OCI-LY3 (cell line): ENCODE measurements around the gene PNPLA7.

Source experiments
- H2AFZ ChIP-seq: fragments of 200-600, 300-600 bp; shearing (Covaris generic); 2 replicates; pipeline ENCODE4 v1.6.0; 2014; ENCODE audit warnings: antibody characterized with exemption, low read depth, low read length
- H3K27ac ChIP-seq: fragments of 200-600, 300-600 bp; sonication (generic); 2 replicates; pipeline ENCODE4 v1.5.1; 2014; ENCODE audit warnings: mild to moderate bottlenecking, low read length, moderate library complexity, mixed read lengths
- H3K27me3 ChIP-seq: fragments of 200-600, 300-600 bp; sonication (generic); 2 replicates; pipeline ENCODE4 v1.6.1; 2014; ENCODE audit warnings: low read depth, low read length, mixed read lengths
- H3K36me3 ChIP-seq: fragments of 200-600, 300-600 bp; sonication (generic); replicated peaks from 2 replicates; pipeline ENCODE3; 2014; ENCODE audit warnings: low read depth, low read length, mixed read lengths
- H3K4me1 ChIP-seq: fragments of 300-600, 200-600 bp; sonication (generic); 2 replicates; pipeline ENCODE4 v1.6.1; 2014; ENCODE audit warnings: low read length, mixed read lengths
- H3K4me2 ChIP-seq: fragments of 200-600, 300-600 bp; sonication (generic); 2 replicates; pipeline ENCODE4 v1.6.1; 2014; ENCODE audit warnings: low read length, mixed read lengths
- H3K4me3 ChIP-seq: fragments of 300-600, 200-600 bp; sonication (generic); 2 replicates; pipeline ENCODE4 v1.5.1; 2014; ENCODE audit warnings: antibody characterized with exemption, mild to moderate bottlenecking, low read length, moderate library complexity
- H3K79me2 ChIP-seq: fragments of 300-600, 200-600 bp; shearing (Covaris generic); 2 replicates; pipeline ENCODE4 v1.6.1; 2014; ENCODE audit warnings: mild to moderate bottlenecking, low read length, mixed read lengths
- H3K9ac ChIP-seq: fragments of 300-600, 200-600 bp; shearing (Covaris generic); 2 replicates; pipeline ENCODE4 v1.6.0; 2014; ENCODE audit warnings: mild to moderate bottlenecking, low read length, moderate library complexity
- H3K9me3 ChIP-seq: fragments of 200-600, 300-600 bp; shearing (Covaris generic); 2 replicates; pipeline ENCODE4 v1.6.1; 2014; ENCODE audit warnings: low read length, mixed read lengths; ENCODE audit not compliant: insufficient read depth
- H4K20me1 ChIP-seq: fragments of 200-600, 300-600 bp; sonication (generic); 2 replicates; pipeline ENCODE4 v1.6.1; 2016; ENCODE audit warnings: low read length, mixed read lengths; ENCODE audit not compliant: insufficient read depth
- CTCF ChIP-seq: fragments of 200-600, 300-600 bp; sonication (generic); IDR thresholded peaks from 2 replicates; pipeline ENCODE4 v1.5.1; 2014; ENCODE audit warnings: antibody characterized with exemption, low read length, low read depth
- EZH2phosphoT487 ChIP-seq: fragments of 200-600 bp; shearing (Covaris generic); IDR thresholded peaks from 2 replicates; pipeline ENCODE4 v1.6.1; 2018; ENCODE audit warnings: antibody characterized with exemption, mixed run types, low read depth

Gene PNPLA7

DNA sequence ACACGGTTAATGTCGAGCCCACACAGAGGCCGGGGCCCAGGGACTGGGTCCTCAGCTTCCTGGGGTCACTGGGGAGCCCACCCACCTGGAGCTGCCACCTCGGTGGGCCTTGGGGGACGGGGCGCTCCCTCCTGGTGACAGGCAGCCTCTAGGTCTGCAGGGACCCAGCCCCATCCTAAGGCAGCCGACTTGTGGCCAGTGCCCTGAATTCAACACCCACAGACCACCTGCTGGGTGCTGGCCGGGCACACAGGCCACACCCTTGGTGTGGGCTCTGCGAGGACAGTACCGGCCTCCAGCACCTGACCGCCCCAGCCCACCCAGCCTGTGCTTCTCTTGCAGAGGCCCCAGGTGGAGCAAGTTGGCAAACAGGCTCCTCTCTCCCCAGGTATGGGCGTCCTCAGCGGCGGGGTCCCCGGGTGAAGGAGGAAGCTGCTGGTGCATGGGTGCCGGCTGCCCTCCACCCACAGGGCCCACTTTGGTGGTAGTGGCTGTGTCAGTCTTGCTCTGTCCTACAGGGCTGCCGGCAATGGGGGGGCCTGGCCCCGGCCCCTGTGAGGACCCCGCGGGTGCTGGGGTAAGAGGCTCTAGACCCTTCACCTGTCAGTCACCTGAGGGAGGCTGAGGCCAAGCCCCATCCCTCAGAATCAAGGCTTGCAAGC is 117.4 kb downstream of the PNPLA7 start:
- TF ChIP-seq CTCF (no peak), EZH2phosphoT487 (no peak)
- no peak overlapping the region for H3K4me3 ChIP-seq
- H3K27me3 ChIP-seq, result peaks cover 8% of the 10 kb centered on the region
- H3K9me3 ChIP-seq, result no peaks in the 10 kb centered on the region
- H2AFZ ChIP-seq, result no peak overlapping the region
- no peak overlapping the region for H3K9ac ChIP-seq
- H3K79me2 ChIP-seq, result no peaks in the 10 kb centered on the region
- H3K4me1 ChIP-seq, result peaks cover 17% of the 10 kb centered on the region
- no peaks in the 10 kb centered on the region for H3K36me3 ChIP-seq
- no peak overlapping the region for H3K27ac ChIP-seq
- no peaks in the 10 kb centered on the region for H4K20me1 ChIP-seq
- H3K4me2 ChIP-seq, result no peak overlapping the region

DNA sequence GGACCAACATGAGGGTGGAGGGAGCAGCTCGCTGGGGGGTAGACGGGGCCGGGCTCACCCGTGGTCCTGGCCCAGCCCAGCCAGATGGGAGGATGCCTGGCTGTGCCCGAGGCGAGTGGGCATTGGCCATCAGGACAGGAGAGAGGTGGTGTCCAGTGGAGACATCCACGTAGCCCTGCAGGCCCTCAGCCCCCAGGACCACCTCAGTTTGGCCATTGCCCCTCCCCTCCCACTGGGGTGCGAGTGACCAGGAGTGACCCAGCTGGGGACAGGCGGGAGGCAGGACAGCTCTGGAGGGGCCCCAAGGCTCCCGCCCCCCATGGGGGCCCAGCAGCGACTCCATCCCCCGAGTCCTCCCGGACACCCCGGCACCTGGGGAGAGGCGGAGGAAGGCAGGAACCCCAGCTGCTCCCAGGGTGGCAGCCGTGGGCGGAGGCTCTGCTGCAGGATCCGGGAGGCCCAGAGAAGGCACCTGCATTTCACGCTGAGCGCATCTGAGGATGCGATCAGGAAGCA is 118.7 kb downstream of the PNPLA7 start:
- H3K9me3 ChIP-seq, result no peaks in the 10 kb centered on the region
- TF ChIP-seq CTCF (no peak), EZH2phosphoT487 (no peak)
- no peak overlapping the region for H2AFZ ChIP-seq
- H3K79me2 ChIP-seq, result no peaks in the 10 kb centered on the region
- H4K20me1 ChIP-seq, result no peaks in the 10 kb centered on the region
- no peaks in the 10 kb centered on the region for H3K36me3 ChIP-seq
- peaks cover 8% of the 10 kb centered on the region for H3K27me3 ChIP-seq
- peaks cover 17% of the 10 kb centered on the region for H3K4me1 ChIP-seq
- H3K4me2 ChIP-seq, result no peak overlapping the region
- H3K9ac ChIP-seq, result no peak overlapping the region
- H3K4me3 ChIP-seq, result no peak overlapping the region
- H3K27ac ChIP-seq, result no peak overlapping the region

GRCh38 chr9:137430723-137431415 is 119.3 kb downstream of the PNPLA7 start:
- no peak for TF ChIP-seq EZH2phosphoT487
- no peak for TF ChIP-seq CTCF
- Histone ChIP-seq H3K27me3 (peaks cover 8% of the 10 kb centered on the region), H3K27ac (no peak overlapping the region), H3K9me3 (no peaks in the 10 kb centered on the region), H3K9ac (no peak overlapping the region), H2AFZ (no peak overlapping the region), H4K20me1 (no peaks in the 10 kb centered on the region), H3K4me2 (peak overlapping the region; percentile 86), H3K4me1 (peaks cover 17% of the 10 kb centered on the region), H3K36me3 (no peaks in the 10 kb centered on the region), H3K4me3 (peak overlapping the region; percentile 81), H3K79me2 (no peaks in the 10 kb centered on the region)

- peak overlapping the region; percentile 81 for H3K4me3 ChIP-seq
- peak overlapping the region; percentile 65 for H3K9ac ChIP-seq
- H3K27me3 ChIP-seq, result peaks cover 8% of the 10 kb centered on the region
- H3K4me2 ChIP-seq, result peak overlapping the region; percentile 86
- no peaks in the 10 kb centered on the region for H4K20me1 ChIP-seq
- no peaks in the 10 kb centered on the region for H3K36me3 ChIP-seq
- TF ChIP-seq EZH2phosphoT487, result no peak
- no peak for TF ChIP-seq CTCF
- H3K4me1 ChIP-seq, result peaks cover 17% of the 10 kb centered on the region
- no peaks in the 10 kb centered on the region for H3K9me3 ChIP-seq
- peak overlapping the region; percentile 36; the same call in 1 of the 2 replicates for H2AFZ ChIP-seq
- H3K27ac ChIP-seq, result no peak overlapping the region
- H3K79me2 ChIP-seq, result no peaks in the 10 kb centered on the region
Observed at GRCh38 chr9:137429974-137430722, 120.1 kb downstream of the PNPLA7 start.
